ENCODE results near the gene TLX3. TPM values are rescaled to one million over a fixed set of nuclear protein-coding genes. Genes with fewer than 3 reads are reported as not detected.

Gene TLX3
- total and polyA plus RNA-seq, 2 donors (not counting 1 experiment from before 2014, with no cell fraction given) = not detected

DNA sequence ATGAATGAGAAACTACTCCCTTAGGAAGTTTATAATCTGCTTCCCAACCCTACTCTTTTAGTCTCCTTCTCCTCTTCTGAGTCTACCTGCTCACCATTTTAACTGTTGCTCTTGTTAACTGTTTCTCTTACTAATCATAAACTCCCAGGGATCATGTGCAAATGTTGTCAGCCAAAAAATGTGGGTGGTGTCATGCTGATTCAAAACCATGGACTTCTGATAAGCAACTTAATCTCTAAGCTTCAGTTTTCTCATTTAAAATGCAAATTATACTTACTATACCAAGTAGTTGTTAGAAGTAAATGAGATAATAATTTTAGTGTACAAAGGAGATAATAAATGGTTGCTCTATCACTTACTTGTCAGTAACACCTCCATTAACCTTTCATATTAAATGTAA lies 45.9 kb upstream of the TLX3 start:
- Histone ChIP-seq H3K9ac (ENCODE audit: insufficient read depth, low read length) (no peak overlapping the region), H3K9me3 (ENCODE audit: control insufficient read depth, insufficient read depth, low read depth, low read length) (no peaks in the 10 kb centered on the region), H3K27me3 (ENCODE audit: control insufficient read depth, insufficient read depth, low read length) (no peaks in the 10 kb centered on the region), H4K20me1 (ENCODE audit: control insufficient read depth, extremely low read depth, insufficient read depth, low read length) (no peaks in the 10 kb centered on the region), H3K36me3 (ENCODE audit: control insufficient read depth, insufficient read depth, low read length) (no peaks in the 10 kb centered on the region), H3K27ac (ENCODE audit: insufficient read depth, low read length) (no peak overlapping the region), H3K4me2 (ENCODE audit: extremely low read depth, insufficient read depth, low read length) (no peak overlapping the region), H3K4me3 (replicated peaks in 1 of 4; ENCODE audit: control extremely low read depth in 1 of 4, insufficient read depth in 1 of 4, low read depth in 3 of 4, low read length in 4 of 4) (no peak overlapping the region), H3K4me1 (ENCODE audit: control insufficient read depth, extremely low read depth, insufficient read depth, low read length) (no peaks in the 10 kb centered on the region), H2AFZ (ENCODE audit: low read length) (no peak overlapping the region), H3K79me2 (ENCODE audit: control insufficient read depth, insufficient read depth, low read length) (no peaks in the 10 kb centered on the region)
- DNase-seq (ENCODE audit: low read depth in 2 of 2) = no peak
- TF ChIP-seq, protein P1, sequence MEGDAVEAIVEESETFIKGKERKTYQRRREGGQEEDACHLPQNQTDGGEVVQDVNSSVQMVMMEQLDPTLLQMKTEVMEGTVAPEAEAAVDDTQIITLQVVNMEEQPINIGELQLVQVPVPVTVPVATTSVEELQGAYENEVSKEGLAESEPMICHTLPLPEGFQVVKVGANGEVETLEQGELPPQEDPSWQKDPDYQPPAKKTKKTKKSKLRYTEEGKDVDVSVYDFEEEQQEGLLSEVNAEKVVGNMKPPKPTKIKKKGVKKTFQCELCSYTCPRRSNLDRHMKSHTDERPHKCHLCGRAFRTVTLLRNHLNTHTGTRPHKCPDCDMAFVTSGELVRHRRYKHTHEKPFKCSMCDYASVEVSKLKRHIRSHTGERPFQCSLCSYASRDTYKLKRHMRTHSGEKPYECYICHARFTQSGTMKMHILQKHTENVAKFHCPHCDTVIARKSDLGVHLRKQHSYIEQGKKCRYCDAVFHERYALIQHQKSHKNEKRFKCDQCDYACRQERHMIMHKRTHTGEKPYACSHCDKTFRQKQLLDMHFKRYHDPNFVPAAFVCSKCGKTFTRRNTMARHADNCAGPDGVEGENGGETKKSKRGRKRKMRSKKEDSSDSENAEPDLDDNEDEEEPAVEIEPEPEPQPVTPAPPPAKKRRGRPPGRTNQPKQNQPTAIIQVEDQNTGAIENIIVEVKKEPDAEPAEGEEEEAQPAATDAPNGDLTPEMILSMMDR (conservative IDR thresholded peaks at IDR 0.05 in 1 of 2, IDR thresholded peaks at IDR 0.05 in 1 of 2; ENCODE audit: low read depth in 1 of 2, low read length in 2 of 2) = no peak
- no peak for TF ChIP-seq EZH2 (IDR thresholded peaks at IDR 0.05; ENCODE audit: low read length, missing control alignments)

DNA sequence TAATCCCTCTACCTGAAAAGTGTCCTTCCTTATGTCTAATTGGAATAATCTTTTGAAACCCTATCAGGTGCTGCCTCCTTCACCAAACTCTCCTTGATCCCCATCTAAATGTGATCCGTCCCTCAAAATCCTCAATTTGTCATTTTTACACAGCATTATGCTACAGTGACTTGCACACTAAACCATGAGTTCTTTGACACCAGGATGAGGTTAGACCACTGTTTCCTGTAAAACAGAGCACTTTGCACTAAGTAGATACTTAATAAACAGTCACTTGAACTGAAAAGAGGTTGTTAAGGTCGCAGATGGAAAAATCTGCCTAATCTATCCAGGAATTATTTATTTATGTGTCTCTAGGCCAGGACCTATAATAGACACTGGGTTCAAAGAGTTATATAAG lies 44.2 kb upstream of the TLX3 start:
- H4K20me1 ChIP-seq (ENCODE audit: control insufficient read depth, extremely low read depth, insufficient read depth, low read length) = no peaks in the 10 kb centered on the region
- H3K79me2 ChIP-seq (ENCODE audit: control insufficient read depth, insufficient read depth, low read length) = no peaks in the 10 kb centered on the region
- no peak for TF ChIP-seq EZH2 (IDR thresholded peaks at IDR 0.05; ENCODE audit: low read length, missing control alignments)
- TF ChIP-seq, protein P1 (conservative IDR thresholded peaks at IDR 0.05 in 1 of 2, IDR thresholded peaks at IDR 0.05 in 1 of 2; ENCODE audit: low read depth in 1 of 2, low read length in 2 of 2) = no peak
- no peak overlapping the region for H3K4me2 ChIP-seq (ENCODE audit: extremely low read depth, insufficient read depth, low read length)
- no peak overlapping the region for H3K9ac ChIP-seq (ENCODE audit: insufficient read depth, low read length)
- H3K4me1 ChIP-seq (ENCODE audit: control insufficient read depth, extremely low read depth, insufficient read depth, low read length) = no peaks in the 10 kb centered on the region
- no peaks in the 10 kb centered on the region for H3K9me3 ChIP-seq (ENCODE audit: control insufficient read depth, insufficient read depth, low read depth, low read length)
- H3K4me3 ChIP-seq (replicated peaks in 1 of 4; ENCODE audit: control extremely low read depth in 1 of 4, insufficient read depth in 1 of 4, low read depth in 3 of 4, low read length in 4 of 4) = no peak overlapping the region
- H3K27me3 ChIP-seq (ENCODE audit: control insufficient read depth, insufficient read depth, low read length) = no peaks in the 10 kb centered on the region
- no peak overlapping the region for H3K27ac ChIP-seq (ENCODE audit: insufficient read depth, low read length)
- DNase-seq (ENCODE audit: low read depth in 2 of 2) = no peak
- no peaks in the 10 kb centered on the region for H3K36me3 ChIP-seq (ENCODE audit: control insufficient read depth, insufficient read depth, low read length)
- H2AFZ ChIP-seq (ENCODE audit: low read length) = no peak overlapping the region

DNA sequence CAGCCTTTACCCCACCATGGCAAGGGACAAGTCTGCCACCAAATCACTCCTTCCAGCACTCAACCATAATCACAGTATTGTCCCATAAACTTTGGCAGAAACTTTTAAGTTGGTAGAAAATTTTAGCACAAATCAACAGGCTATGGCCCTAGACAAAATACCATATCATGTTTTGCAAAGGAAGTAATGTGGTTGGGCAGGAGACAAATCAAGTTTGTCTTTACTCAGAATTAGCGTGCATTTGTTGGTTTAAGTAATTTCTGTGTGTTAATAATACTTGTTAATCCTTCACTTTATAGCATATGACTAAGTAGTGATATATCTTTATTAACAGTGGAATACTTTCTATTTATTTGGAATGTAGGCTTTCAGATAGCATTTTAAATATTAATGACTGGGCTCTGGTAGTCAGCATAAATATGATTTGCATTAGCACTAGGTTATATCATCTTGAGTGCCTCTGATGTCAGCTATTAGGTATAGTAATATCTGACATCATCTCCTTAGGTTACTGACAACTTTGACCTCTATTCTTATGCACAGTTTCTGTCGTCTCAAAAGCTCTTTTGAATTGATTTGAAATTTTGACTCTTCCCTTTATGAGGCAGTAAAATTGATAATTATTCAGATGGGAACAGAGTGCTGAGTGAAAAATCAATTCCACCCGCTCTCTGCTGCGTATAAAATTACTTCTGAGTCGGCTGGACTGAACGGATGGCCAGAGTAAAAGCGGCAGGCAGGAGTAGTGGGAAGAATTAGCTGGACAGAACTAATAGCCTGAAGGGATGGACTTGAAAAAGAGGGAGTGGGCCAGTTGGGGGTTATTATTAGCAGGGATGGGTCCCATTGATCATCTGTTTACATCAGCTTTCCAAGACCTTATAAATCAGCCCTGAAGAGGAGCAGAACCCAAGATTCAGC lies 40.1 kb upstream of the TLX3 start:
- H3K4me2 ChIP-seq (ENCODE audit: extremely low read depth, insufficient read depth, low read length) = no peak overlapping the region

More for the DNA sequence above, 40.1 kb upstream of the TLX3 start:
- peaks cover 4% of the 10 kb centered on the region for H3K4me1 ChIP-seq (ENCODE audit: control insufficient read depth, extremely low read depth, insufficient read depth, low read length)
- peak in 1 of 2 donors; percentile 4 for DNase-seq (ENCODE audit: low read depth in 2 of 2)
- H3K4me3 ChIP-seq (replicated peaks in 1 of 4; ENCODE audit: control extremely low read depth in 1 of 4, insufficient read depth in 1 of 4, low read depth in 3 of 4, low read length in 4 of 4) = no peak overlapping the region
- H4K20me1 ChIP-seq (ENCODE audit: control insufficient read depth, extremely low read depth, insufficient read depth, low read length) = no peaks in the 10 kb centered on the region
- H2AFZ ChIP-seq (ENCODE audit: low read length) = no peak overlapping the region
- no peaks in the 10 kb centered on the region for H3K79me2 ChIP-seq (ENCODE audit: control insufficient read depth, insufficient read depth, low read length)
- no peaks in the 10 kb centered on the region for H3K36me3 ChIP-seq (ENCODE audit: control insufficient read depth, insufficient read depth, low read length)
- H3K27me3 ChIP-seq (ENCODE audit: control insufficient read depth, insufficient read depth, low read length) = no peaks in the 10 kb centered on the region
- TF ChIP-seq, protein P1 (conservative IDR thresholded peaks at IDR 0.05 in 1 of 2, IDR thresholded peaks at IDR 0.05 in 1 of 2; ENCODE audit: low read depth in 1 of 2, low read length in 2 of 2) = no peak
- no peak for TF ChIP-seq EZH2 (IDR thresholded peaks at IDR 0.05; ENCODE audit: low read length, missing control alignments)
- H3K9me3 ChIP-seq (ENCODE audit: control insufficient read depth, insufficient read depth, low read depth, low read length) = no peaks in the 10 kb centered on the region
- no peak overlapping the region for H3K9ac ChIP-seq (ENCODE audit: insufficient read depth, low read length)
- H3K27ac ChIP-seq (ENCODE audit: insufficient read depth, low read length) = no peak overlapping the region

Data from fibroblast of lung (primary cell).